Activated B cell treated with CpG ODN at 0.5 μM for 24 hours (primary cell): ENCODE measurements around the gene RBM15. TPM values are rescaled to one million over a fixed set of nuclear protein-coding genes. Genes with fewer than 3 reads are reported as not detected.

Source experiments
- ATAC-seq: fragments of 200-7000 bp; cut with Tn5 transposase; one replicate; pipeline ENCODE4 v1.10.0; 2021; ENCODE audit warnings: low read depth, mild to moderate bottlenecking, moderate library complexity
- CTCF ChIA-PET: fragments of 350-600 bp; sonication (Branson Sonifier 250); formaldehyde crosslinking; loops from one replicate; lab custom pipeline; 2021; ENCODE audit warnings: antibody characterized with exemption; lab: Charles Lee
- POLR2A ChIA-PET: fragments of 350-600 bp; sonication (Branson Sonifier 250); formaldehyde crosslinking; loops from one replicate; lab custom pipeline; 2021; ENCODE audit warnings: antibody characterized with exemption; lab: Charles Lee
- DNase-seq: peaks from one replicate; pipeline ENCODE4 v3.0.0; 2022
- H3K27ac Mint-ChIP-seq: one replicate; pipeline ENCODE4 v1.8.0; 2020; ENCODE audit warnings: mixed read lengths
- H3K27me3 Mint-ChIP-seq: one replicate; pipeline ENCODE4 v1.8.0; 2021; ENCODE audit warnings: mixed read lengths
- H3K36me3 Mint-ChIP-seq: one replicate; pipeline ENCODE4 v1.8.0; 2021; ENCODE audit warnings: low read depth, mixed read lengths
- H3K4me1 Mint-ChIP-seq: one replicate; pipeline ENCODE4 v1.8.0; 2021; ENCODE audit warnings: mixed read lengths
- H3K4me3 Mint-ChIP-seq: one replicate; pipeline ENCODE4 v1.8.0; 2020; ENCODE audit warnings: mild to moderate bottlenecking, mixed read lengths
- H3K9me3 Mint-ChIP-seq: one replicate; pipeline ENCODE4 v1.8.0; 2020; ENCODE audit warnings: mixed read lengths
- intact Hi-C: fragments of 100-400 bp; cut with micrococcal nuclease; formaldehyde crosslinking; loops from one replicate; pipeline ENCODE4 v1.15.1; 2024
- total RNA-seq: library from RNA; stranded (reverse); gene quantifications from 2 replicates; pipeline ENCODE4 v1.2.3, GENCODE V29; 2022
- TF ChIP-seq, protein P1 (sequence below): fragments of 200-600 bp; IDR thresholded peaks from one replicate; pipeline ENCODE4 v1.8.0; 2022; ENCODE audit warnings: antibody characterized with exemption, mild to moderate bottlenecking

RBM15 gene
- total RNA-seq, 1 donor from 2014 or later = 61.1 TPM

DNA sequence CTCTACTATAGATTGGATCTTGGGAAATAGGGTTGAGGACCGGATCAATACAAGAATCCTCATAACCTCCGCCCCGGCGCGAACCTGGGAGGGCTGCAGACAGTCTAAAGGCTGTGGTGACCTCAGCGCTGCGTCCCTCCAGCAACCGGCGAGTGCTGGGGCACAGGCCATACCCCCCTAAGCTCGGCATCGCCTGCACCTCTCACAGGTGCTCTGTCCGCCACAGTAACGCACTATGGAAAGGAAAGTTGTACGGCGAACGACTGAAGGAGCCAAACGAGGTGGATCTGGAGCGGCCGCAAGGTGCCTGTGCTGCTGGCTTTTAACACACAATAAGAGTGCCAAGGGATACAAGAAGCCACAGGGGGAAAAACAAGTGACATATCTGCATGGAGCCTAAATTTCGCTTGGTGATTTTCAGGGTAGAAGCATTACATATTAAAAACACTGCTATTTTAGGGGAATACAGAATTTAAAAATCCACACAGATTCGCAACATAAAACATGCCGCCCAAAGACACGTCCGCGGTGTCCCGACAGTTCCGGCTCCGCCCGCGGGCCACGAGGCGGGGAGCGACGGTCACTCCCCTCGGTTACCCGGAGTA, 1.4 kb upstream of the RBM15 start:
- CTCF ChIA-PET = interaction anchor here (1.0 to 9.0 kb wide), 17 partner anchors 8 to 627 kb away, joined by 3 to 87 read pairs (median 6); partner anchors contain the start of genes KCNC4 and LAMTOR5
- Mint-ChIP-seq H3K9me3 (no peaks in the 10 kb centered on the region), H3K4me1 (peaks cover 40% of the 10 kb centered on the region), H3K27me3 (no peaks in the 10 kb centered on the region), H3K36me3 (peaks cover 27% of the 10 kb centered on the region), H3K4me3 (no peak overlapping the region), H3K27ac (no peak overlapping the region)
- DNase-seq (peak; percentile 45), ATAC-seq (no peak)
- TF ChIP-seq, protein P1, sequence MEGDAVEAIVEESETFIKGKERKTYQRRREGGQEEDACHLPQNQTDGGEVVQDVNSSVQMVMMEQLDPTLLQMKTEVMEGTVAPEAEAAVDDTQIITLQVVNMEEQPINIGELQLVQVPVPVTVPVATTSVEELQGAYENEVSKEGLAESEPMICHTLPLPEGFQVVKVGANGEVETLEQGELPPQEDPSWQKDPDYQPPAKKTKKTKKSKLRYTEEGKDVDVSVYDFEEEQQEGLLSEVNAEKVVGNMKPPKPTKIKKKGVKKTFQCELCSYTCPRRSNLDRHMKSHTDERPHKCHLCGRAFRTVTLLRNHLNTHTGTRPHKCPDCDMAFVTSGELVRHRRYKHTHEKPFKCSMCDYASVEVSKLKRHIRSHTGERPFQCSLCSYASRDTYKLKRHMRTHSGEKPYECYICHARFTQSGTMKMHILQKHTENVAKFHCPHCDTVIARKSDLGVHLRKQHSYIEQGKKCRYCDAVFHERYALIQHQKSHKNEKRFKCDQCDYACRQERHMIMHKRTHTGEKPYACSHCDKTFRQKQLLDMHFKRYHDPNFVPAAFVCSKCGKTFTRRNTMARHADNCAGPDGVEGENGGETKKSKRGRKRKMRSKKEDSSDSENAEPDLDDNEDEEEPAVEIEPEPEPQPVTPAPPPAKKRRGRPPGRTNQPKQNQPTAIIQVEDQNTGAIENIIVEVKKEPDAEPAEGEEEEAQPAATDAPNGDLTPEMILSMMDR = no peak
- POLR2A ChIA-PET = interaction anchor here (0.6 to 4.4 kb wide), 27 partner anchors 11 to 1170 kb away, joined by 3 to 262 read pairs (median 4); partner anchors contain the start of genes KCNC4, LAMTOR5, LRIF1 and SLC16A4
- intact Hi-C loops = loop anchor here (1.0 to 5.0 kb wide), 13 partner anchors 25 to 1591 kb away; partner anchors contain the start of genes CLCC1, KCNC4, LAMTOR5 and PSMA5

DNA sequence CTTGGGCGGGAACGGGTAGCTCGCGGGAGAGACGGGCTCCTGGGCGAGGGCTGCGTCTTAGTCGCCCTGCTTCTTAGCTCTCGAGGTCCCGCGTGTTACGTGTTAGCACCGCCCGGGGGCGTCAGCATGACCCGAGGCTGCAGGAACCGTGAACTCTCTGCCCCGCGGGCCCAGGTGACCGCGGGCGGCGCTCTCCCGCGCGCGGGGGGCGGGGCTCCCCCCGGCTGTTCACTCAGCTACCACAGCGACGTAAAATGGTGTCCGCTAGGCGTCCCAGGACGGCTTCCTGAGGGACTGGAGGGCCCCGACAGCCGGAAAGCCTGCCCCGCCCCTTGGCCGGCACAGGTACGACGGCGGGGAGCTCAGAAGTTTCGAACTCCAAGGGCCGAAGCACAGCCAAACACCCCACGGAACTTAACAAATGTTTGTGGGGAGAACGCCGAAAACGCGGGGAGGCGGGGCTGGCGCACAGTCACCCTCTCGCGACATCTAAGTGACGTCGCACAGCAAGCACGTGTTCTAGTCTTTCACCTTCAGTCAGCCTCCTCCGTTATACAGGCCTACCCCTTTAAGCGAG, 780 bp upstream of the RBM15 start:
- TF ChIP-seq, protein P1 = no peak
- intact Hi-C loops = loop anchor here (1.0 to 5.0 kb wide), 12 partner anchors 42 to 1592 kb away; partner anchors contain the start of genes CLCC1, KCNC4, LAMTOR5 and PSMA5
- no peaks in the 10 kb centered on the region for H3K9me3 Mint-ChIP-seq
- no peak overlapping the region for H3K4me3 Mint-ChIP-seq
- ChIA-PET CTCF (interaction anchor here (0.7 to 9.0 kb wide), 18 partner anchors 9 to 626 kb away, joined by 3 to 87 read pairs (median 6); partner anchors contain the start of genes KCNC4 and LAMTOR5), POLR2A (interaction anchor here (0.6 to 4.4 kb wide), 33 partner anchors 11 to 1169 kb away, joined by 3 to 262 read pairs (median 4); partner anchors contain the start of genes KCNC4, LAMTOR5, LRIF1 and SLC16A4)
- peaks cover 46% of the 10 kb centered on the region for H3K4me1 Mint-ChIP-seq
- peak; percentile 68 for ATAC-seq
- peak; percentile 92 for DNase-seq
- peaks cover 33% of the 10 kb centered on the region for H3K36me3 Mint-ChIP-seq
- H3K27ac Mint-ChIP-seq = no peak overlapping the region
- H3K27me3 Mint-ChIP-seq = no peaks in the 10 kb centered on the region

DNA sequence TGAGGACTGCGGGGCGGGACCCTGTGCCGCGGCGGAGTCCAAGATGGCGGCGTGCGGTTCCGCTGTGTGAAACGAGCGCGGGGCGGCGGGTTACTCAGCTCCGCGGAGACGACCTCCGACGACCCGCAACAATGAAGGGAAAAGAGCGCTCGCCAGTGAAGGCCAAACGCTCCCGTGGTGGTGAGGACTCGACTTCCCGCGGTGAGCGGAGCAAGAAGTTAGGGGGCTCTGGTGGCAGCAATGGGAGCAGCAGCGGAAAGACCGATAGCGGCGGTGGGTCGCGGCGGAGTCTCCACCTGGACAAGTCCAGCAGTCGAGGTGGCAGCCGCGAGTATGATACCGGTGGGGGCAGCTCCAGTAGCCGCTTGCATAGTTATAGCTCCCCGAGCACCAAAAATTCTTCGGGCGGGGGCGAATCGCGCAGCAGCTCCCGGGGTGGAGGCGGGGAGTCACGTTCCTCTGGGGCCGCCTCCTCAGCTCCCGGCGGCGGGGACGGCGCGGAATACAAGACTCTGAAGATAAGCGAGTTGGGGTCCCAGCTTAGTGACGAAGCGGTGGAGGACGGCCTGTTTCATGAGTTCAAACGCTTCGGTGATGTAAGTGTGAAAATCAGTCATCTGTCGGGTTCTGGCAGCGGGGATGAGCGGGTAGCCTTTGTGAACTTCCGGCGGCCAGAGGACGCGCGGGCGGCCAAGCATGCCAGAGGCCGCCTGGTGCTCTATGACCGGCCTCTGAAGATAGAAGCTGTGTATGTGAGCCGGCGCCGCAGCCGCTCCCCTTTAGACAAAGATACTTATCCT, 430 bp downstream of the RBM15 start:
- POLR2A ChIA-PET = interaction anchor here (0.7 to 4.4 kb wide), 23 partner anchors 9 to 792 kb away, joined by 3 to 262 read pairs (median 6); partner anchors contain the start of genes KCNC4, LAMTOR5, LRIF1 and STRIP1
- TF ChIP-seq, protein P1 = no peak
- no peak for ATAC-seq
- intact Hi-C loops = loop anchor here (1.0 to 10.0 kb wide), 7 partner anchors 10 to 1593 kb away; partner anchors contain the start of genes CD53, CLCC1, PSMA5 and STRIP1
- Mint-ChIP-seq H3K4me1 (peaks cover 57% of the 10 kb centered on the region), H3K9me3 (no peaks in the 10 kb centered on the region), H3K27ac (no peak overlapping the region), H3K27me3 (no peaks in the 10 kb centered on the region), H3K36me3 (peaks cover 43% of the 10 kb centered on the region), H3K4me3 (no peak overlapping the region)
- CTCF ChIA-PET = interaction anchor here (1.3 to 9.0 kb wide), 8 partner anchors 9 to 444 kb away, joined by 3 to 87 read pairs (median 46); partner anchors contain the start of genes KCNC4 and LAMTOR5
- DNase-seq = no peak

DNA sequence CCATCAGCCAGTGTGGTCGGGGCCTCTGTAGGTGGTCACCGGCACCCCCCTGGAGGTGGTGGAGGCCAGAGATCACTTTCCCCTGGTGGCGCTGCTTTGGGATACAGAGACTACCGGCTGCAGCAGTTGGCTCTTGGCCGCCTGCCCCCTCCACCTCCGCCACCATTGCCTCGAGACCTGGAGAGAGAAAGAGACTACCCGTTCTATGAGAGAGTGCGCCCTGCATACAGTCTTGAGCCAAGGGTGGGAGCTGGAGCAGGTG, 961 bp downstream of the RBM15 start:
- ATAC-seq (no peak), DNase-seq (no peak)
- TF ChIP-seq, protein P1 = no peak
- Mint-ChIP-seq H3K4me1 (peaks cover 59% of the 10 kb centered on the region), H3K27ac (no peak overlapping the region), H3K4me3 (no peak overlapping the region), H3K36me3 (peaks cover 47% of the 10 kb centered on the region), H3K9me3 (no peaks in the 10 kb centered on the region), H3K27me3 (no peaks in the 10 kb centered on the region)
- intact Hi-C loops = loop anchor here (10.0 kb wide), 1 partner anchor 535 kb away; the partner anchor contains the start of gene CD53
- CTCF ChIA-PET = interaction anchor here (1.3 to 9.0 kb wide), 6 partner anchors 9 to 443 kb away, joined by 3 to 87 read pairs (median 57); partner anchors contain the start of genes KCNC4 and LAMTOR5
- POLR2A ChIA-PET = interaction anchor here (1.2 to 4.4 kb wide), 9 partner anchors 16 to 305 kb away, joined by 3 to 262 read pairs (median 12); partner anchors contain the start of genes KCNC4, LAMTOR5 and STRIP1
